Hepatocyte (in vitro differentiated cells): ENCODE measurements around the gene NTNG2.

Experiments
- CTCF ChIP-seq: fragments of 200-600 bp; sonication (generic); IDR thresholded peaks from 2 replicates; pipeline ENCODE4 v1.5.1; 2016; ENCODE audit warnings: antibody characterized with exemption, mild to moderate bottlenecking; ENCODE audit not compliant: poor library complexity
- EZH2phosphoT487 ChIP-seq: fragments of 200-600 bp; sonication (generic); IDR thresholded peaks from one replicate; pipeline ENCODE4 v1.6.1; 2018; ENCODE audit warnings: antibody characterized with exemption, mild to moderate bottlenecking, low read depth, moderate library complexity; ENCODE audit not compliant: unreplicated experiment, severe bottlenecking

GRCh38 chr9:132216861-132217619 is 55.2 kb downstream of the NTNG2 start:
- TF ChIP-seq CTCF = no peak
- TF ChIP-seq EZH2phosphoT487 = no peak
